ENCODE data around the gene NUB1.

NUB1 gene

DNA sequence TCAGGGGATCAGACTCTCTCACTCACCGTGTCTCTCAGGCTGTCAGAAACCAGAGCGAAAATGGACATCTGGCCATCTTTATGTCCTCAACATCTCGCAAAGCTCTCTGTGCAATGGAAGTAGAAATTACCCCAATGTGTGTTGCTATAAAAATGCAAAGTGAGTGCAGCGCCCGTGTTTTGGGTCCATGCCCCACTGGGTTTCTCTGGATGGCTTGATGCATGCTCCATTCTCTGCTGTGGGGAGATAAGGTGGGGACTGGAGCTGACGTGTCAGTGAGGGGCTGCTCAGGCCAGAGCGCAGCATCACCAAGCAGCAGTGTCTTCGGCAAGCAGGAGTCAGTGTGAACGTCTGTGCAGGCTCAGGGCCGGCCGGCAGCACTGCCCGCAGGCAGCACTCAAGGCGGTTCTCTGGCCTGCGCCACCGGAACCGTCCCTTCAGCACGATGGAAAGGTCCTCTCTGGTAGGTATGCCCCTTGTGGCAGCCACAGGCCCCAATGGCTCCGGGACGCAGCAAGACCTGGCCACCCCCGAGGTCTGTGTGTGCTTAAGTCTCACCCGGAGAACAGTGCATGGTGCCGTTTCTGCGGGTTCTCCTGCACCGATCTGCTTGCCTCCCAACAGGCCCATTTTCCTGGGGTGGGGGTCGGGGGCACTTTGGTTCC lies 38.1 kb downstream of the NUB1 start:
- DNase-seq, result peak; percentile 41

GRCh38 chr7:151380199-151381097 lies 38.8 kb downstream of the NUB1 start:
- peak; percentile 54 for DNase-seq

DNA sequence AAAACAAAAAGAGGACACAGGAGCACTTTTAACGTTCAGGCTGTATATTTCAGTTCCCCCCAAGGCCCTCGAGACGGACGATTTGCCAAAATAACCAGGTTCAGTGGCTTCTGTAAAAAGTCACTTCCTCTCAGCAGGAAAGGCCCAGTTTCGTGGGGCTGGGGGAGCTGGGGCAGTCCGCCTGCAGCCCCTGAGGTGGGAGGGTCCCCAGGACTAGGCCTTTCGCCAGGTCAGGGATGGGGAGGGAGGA lies 39.4 kb downstream of the NUB1 start:
- DNase-seq, result no peak

GRCh38 chr7:151381348-151382078 lies 39.9 kb downstream of the NUB1 start:
- DNase-seq, result no peak

DNA sequence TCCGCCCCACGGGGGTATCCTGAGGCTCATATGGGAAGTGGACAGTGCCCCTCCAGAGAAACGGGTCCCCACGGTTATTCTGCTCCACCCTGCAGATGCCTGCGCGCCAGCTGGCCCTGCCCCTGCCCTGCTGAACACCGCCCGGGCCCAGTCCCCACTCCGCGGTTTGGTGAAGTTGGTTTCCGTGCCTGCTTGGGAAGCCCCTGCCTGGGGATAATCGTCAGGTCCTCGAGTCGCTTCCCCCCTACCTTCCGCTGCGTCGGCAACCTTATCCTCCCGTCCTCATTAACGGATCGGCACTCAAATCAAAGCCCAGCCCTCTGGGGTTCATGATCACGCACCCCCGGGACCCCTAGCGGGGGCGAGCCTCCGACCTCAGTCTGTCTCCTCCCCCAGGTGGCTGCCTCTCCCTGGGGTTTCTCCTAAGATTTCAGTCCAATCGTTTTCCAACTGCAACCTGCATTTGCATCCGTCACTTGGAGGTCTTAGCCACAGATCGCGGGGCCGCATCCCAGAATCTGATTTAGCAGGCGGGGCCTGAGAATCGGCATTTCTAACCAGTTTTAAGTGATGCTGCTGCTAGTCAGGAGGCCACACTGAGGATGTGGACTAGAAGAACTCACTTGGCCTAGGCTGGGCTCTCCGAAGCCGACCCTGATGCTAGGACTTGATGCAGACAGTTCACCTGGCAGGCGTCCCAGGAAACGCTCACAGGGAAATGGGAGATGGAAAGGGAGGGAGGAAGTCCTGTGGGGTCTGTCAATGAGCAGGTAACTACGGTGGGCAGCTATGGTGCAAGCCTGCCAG lies 40.7 kb downstream of the NUB1 start:
- DNase-seq, result no peak

- no peak for DNase-seq
Measured at GRCh38 chr7:151383638-151384351, 42.2 kb downstream of the NUB1 start.

DNA sequence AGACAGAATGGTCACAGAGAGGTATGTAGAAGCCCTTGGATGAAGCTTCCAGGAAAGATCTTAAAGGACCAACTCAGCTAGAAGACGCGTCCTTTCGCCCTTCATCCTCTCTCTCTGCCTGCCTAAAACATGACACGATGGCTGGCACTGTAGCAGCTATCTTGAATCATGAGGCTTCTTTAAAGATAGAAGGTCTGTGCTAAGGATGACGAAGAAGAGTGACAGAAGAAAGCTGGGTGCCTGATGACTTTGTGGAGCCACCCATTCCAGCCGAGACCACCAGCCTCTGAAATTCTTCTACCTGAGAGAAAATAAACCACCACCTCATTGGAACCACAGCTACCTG lies 42.7 kb downstream of the NUB1 start:
- DNase-seq, result no peak

- no peak for DNase-seq
Measured at GRCh38 chr7:151384776-151385625, 43.4 kb downstream of the NUB1 start.

DNA sequence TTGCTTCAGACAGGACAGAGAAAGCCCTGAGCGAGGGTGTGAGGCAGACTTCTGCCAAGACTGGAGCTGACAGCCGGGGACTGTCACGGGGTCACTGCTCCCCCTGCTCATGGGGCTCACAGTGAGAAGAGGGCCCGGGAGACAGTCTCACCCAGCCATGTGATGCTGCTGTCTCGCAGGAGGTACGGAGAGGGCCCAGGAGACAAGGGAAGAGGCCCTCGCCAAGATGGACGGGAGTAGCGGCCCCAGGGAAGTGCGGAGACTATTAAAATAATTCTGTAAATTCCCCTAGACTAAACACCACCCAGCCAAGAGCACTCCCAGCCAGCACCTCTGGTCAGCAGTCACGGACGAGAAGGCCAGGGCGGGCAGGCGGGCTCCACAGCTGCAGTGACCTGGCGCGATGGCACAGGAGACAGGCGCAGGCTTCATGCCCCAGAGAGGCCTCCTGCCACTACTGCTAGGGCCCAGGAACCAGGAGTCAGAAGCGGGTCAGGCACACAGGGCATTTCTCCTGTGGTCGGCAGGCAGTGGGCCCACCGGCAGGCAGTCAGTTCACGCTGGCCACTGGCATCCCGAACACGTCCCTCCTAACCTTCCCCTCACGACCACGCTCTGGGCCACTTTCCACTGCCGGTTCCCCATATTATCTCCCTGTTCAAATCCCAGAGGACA lies 44.2 kb downstream of the NUB1 start:
- no peak for DNase-seq

- no peak for DNase-seq
Measured at GRCh38 chr7:151386301-151387160, 44.9 kb downstream of the NUB1 start.

- DNase-seq, result no peak
Measured at GRCh38 chr7:151387161-151388006, 45.8 kb downstream of the NUB1 start.

- no peak for DNase-seq
Measured at GRCh38 chr7:151388007-151388297, 46.3 kb downstream of the NUB1 start.

DNA sequence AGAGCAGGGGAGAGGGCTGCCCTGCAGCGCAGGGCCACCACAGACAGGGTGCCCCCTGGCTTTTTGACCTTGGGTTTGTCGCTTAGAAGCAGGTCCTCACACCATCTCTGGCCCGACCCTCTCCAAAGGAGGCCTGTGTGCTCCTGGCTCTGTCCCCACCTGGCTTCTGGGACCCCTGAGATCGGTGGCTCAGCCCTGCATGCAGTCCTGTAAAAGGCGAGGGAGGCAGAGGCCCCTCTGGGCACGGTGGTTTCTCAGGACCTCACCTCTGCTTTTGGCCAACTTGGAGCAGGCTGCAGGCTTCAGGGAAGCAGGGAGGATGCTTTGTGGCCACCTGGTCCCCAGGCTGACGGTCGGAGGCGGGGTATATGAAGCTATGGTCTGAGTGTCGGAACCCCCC lies 46.8 kb downstream of the NUB1 start:
- DNase-seq, result no peak

- DNase-seq, result no peak
Measured at GRCh38 chr7:151389096-151389767, 47.6 kb downstream of the NUB1 start.

- no peak for DNase-seq
Measured at GRCh38 chr7:151389768-151390597, 48.4 kb downstream of the NUB1 start.

DNA sequence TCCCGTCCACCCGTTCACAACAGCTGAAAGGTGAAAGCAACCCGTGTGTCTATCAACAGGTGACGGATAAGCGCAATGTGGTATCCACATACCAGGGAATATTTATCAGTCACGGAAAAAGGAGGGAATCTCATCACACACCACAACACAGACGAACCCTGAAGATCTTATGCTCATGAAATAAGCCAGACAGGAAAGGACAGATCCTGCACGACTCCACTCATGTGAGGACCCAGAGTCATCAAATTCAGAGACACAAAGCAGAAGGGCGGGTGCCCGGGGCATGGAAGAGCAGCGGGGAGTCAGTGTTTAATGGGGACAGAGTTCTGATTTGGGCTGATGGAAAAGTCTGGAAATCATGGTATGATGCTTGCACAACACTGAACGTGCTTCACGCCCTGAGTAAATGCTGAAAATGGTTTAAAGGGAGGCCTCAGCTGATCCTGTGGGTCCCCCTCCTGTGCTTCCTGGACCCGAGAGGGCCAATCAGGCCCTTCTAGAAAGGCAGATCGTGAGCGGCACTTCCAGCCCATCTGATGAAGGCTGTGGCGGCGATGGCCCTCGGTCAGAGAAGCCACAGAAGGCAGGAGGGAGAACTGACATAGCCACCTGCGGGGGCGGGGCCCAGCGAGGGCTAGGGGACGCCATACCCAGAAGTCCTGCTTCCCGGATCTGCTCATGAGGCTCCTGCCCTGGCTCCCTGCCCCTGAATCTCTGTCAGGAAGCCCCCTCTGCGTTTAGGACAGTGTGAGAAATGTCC lies 49.2 kb downstream of the NUB1 start:
- no peak for DNase-seq

DNA sequence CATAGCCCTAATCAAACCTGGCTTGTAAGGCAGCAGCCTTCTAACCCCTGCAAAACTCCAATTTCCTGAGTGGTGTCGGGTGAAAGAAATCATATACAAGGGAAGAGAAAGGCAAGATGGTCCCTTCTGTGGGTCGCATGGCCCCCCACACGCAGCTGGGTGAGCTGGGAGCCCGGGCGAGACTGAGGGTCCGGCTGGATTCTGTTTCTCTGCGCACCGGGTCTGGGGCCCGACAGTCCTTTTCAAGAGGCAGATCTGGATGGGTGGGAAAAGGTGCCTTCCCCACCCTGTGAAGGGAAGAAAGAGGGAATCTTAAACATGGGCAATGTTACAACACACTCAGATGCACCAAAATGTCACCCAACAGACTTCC lies 49.7 kb downstream of the NUB1 start:
- no peak for DNase-seq
